CD4-positive, alpha-beta T cell treated with Interleukin-4 for 1 hour (primary cell): ENCODE measurements around the gene PIP4K2A.

Experiments used
- DNase-seq, 2 donors: peaks; one replicate each; pipeline ENCODE4 v3.0.0-alpha.2; 2020 to 2022

PIP4K2A gene

DNA sequence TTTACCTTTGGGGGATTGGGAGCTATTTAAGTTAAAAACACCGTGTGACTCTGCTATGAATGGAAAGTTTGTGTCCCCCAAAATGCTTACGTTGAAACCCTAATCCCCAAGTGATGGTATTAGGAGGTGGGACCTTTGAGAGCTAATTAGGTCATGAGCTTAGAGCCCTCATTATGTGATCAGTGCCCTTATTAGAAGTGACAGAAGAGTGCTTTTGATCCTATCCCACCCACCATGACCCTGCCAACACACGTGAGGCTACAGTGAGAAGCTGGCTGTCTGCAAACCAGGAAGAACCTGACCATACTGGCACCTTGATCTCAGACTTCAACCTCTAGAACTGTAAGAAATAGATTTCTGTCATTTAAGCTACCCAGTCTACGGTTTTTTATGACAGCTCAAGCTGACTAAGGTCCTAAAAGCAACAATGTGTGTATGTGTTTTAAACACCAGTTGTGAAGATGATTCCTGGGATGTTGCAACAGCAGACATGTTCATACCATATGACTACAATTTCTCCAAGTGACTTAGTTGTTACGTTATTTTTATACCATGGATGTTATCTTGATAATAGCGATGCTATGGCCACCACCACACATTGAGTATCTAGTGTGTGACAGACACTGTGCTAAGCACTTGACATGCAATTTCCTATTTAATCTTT is 124.4 kb downstream of the PIP4K2A start:
- no peak for DNase-seq

GRCh38 chr10:22588462-22588861 is 125.9 kb downstream of the PIP4K2A start:
- DNase-seq, result no peak

GRCh38 chr10:22583683-22584082 is 130.7 kb downstream of the PIP4K2A start:
- no peak for DNase-seq

GRCh38 chr10:22581461-22581860 is 132.9 kb downstream of the PIP4K2A start:
- DNase-seq, result no peak

- DNase-seq, result no peak
Measured at GRCh38 chr10:22580711-22581110, 133.7 kb downstream of the PIP4K2A start.

- DNase-seq, result no peak
Measured at GRCh38 chr10:22579826-22580225, 134.6 kb downstream of the PIP4K2A start.

DNA sequence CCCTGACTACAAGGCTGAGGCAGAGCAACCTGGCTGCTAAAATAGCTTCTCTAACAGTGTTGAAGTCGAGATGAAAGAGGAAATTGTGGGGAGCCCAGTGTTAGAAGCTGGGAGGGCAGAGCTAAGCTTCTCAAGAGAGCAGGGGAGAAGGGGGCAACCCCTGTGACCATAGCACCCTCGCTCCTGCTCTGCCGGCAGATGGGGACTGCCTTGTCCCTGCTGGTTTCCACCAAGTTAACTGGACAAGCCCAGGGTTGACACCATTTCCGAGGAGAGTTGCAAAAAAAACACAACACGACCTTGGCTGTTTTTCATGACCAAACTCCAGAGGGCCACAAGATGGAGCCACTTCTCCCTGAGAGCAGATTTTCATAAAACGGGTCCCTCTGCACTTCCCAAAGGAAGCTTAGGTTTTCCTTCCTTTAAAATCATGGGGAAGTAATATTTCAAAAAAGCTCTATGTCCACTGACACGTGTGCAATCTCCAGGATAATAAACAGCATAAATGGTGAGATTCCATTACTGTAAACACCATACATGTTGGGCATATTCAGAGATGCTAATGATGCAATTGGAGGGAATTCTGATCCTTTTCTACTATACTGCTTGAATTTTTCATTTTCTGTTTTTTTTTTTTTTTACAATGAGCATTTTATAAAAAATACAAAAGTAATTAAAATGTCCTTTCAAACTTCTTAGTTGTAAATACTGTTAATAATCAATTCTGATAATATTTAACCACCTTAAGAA is 140.4 kb downstream of the PIP4K2A start:
- DNase-seq, result peak; percentile 25 to 51

- peak; percentile 33 to 54 for DNase-seq
Measured at GRCh38 chr10:22570733-22571430, 143.5 kb downstream of the PIP4K2A start.

GRCh38 chr10:22570234-22570633 is 144.1 kb downstream of the PIP4K2A start:
- no peak for DNase-seq

- DNase-seq, result no peak
Measured at GRCh38 chr10:22568928-22569327, 145.4 kb downstream of the PIP4K2A start.

GRCh38 chr10:22564060-22564459 is 150.3 kb downstream of the PIP4K2A start:
- no peak for DNase-seq

GRCh38 chr10:22561909-22562308 is 152.5 kb downstream of the PIP4K2A start:
- no peak for DNase-seq

GRCh38 chr10:22560913-22561239 is 153.5 kb downstream of the PIP4K2A start:
- no peak for DNase-seq

DNA sequence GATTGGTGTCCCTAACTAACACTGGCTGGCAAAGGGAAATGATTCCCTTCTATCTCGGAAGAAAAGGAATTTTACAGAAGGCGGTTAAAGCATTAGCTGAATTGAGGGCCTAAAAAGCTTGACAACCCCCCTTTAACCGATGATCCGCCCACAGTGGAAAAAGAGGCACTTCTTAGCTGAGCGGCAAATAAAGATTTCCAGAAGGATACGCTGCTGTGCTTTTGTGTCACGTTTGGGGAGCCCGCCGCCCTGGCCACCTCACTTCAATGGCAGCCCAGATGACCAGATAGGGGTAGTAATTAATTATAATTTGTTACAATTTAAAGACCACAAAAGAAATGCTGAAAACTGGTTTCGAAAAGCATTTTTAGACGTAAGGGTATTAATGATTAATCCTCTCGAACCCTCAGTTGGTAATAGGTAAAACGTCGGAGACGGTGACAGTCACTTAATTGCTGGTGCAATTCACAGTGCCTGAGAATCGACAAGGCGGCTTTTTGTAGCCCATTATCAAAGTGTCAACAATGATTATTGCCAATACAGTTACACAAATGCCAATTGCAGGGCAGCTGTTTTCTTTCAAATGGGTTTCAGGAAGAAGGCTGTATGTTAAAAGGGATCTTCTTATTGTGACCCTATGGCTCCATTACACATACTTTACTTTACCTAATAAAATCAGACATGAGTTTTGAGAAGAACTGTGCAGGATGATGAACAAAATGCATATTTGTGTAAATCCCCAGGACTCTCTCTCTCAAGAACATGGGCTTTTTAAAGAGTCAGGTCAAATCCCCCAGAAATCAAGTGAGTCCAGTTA is 154.1 kb downstream of the PIP4K2A start:
- DNase-seq, result no peak

DNA sequence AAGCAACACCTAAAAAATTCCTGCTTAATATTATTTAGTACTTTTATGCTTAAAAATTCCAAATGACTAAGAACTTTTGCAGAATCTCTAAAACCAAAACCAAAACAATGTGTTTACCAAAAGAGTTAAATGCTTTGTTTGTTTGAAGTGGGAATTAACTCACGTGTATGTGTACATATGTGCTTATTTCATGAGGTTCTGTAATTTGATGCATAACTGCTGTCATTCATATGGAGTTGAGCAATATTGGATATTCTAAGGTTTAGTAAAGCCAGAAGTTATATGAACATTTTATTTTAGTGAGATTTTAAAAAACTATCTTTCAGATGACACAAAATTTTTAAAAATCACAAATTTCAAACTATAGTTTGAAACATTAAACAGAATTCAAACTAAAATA is 157.1 kb downstream of the PIP4K2A start:
- no peak for DNase-seq

- no peak for DNase-seq
Measured at GRCh38 chr10:22556774-22557173, 157.6 kb downstream of the PIP4K2A start.

DNA sequence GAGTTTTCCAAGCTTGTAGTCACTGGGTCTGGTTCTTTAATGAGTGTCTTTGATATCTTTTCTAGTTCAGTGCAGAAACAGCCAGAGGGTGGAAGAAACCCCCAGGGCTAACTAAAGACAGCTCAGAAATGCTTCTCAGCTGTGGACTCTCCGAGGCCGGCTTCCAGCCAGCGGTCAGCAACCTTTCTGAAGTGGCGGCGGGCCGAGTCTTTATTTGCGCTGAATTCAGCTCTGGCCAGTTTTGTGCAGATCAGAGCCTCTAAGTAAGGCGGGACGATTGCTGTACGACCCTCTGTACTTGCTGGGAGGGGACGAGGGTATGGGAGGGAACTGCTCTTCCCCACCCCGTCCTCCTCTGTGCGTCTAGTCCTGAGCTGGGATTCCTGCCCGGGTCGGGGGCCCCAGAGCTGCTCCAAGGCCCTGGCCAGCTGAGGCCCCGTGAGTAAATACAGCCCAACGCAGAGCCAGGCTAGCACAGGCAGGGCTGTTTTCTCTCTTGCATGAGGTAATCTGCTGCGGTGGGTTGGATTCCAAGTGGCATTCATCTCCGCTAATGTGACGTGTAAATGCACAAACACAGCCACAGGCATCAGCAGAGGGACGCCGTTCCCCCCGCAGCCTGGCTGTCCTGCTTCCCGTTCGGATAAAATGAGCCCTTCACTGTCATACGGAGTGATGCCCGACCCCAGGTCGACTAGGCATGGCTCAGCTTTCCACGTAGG is 159.8 kb downstream of the PIP4K2A start:
- DNase-seq, result no peak

GRCh38 chr10:22553452-22553995 is 160.9 kb downstream of the PIP4K2A start:
- DNase-seq, result no peak

DNA sequence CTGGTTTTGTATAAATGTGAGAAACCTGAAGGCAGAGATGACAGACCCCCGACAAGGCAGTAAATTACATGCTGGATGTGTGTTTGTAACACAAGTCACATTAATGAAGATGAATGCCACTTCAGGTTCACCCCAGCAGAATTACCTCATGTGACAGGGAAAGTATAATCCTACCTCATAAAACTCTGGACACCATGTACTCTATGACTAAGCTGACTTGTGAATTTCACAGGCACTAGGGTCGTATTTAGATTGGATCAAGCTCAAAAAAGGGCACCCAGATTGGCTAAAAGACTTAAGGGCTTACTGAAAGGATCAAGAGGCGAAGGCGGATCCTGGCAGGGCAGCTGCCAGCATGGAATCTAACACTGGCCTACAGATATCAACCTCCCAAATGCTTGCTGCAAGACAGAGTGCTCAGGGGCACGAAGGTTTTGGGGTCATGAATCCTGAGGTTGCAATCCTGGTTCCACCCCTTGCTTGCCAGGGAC is 161.4 kb downstream of the PIP4K2A start:
- no peak for DNase-seq

DNA sequence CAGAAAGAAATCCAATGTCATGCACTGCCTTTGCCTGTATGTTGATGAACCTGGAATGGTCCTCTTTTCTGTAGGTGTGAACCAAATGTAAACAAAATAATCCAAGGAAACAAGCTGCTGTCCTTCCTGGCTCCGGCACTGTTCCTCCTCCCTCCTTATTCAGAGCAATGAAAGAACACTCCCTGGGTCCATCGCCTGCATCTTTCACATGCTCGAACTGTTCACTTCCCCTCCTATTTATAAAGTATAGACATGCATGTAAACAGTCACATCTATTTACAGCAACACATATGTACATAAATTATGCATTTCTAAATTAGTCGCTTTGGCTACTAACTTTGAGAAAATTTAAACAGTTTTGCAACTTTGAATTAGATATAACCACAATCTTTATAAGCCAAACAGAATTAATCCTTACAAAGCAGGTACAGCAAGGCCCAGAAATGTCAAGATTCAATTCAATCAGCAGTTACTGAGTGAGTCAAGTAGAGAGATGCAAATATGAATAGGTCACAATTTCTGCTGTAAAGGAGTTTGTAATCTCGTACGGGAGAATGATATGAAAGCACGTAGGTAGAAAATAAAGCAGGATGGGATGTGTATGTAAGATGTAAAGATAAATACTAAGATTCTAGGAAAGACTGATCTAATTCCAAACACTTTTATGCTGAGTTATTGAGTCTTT is 162.6 kb downstream of the PIP4K2A start:
- DNase-seq, result no peak

GRCh38 chr10:22550732-22551131 is 163.6 kb downstream of the PIP4K2A start:
- DNase-seq, result peak; percentile 63 to 68
